ENCODE measurements around the gene IQCM.

GRCh38 chr4:149403081-149403480 lies 412.6 kb downstream of the IQCM start:
- TF ChIP-seq CTCF (IDR thresholded peaks at IDR 0.05), result no peak
- no peak for TF ChIP-seq REST (IDR thresholded peaks at IDR 0.05; ENCODE audit: insufficient read depth in 1 of 2, low read depth in 2 of 2, low read length in 1 of 2)
- TF ChIP-seq POLR2AphosphoS5 (IDR thresholded peaks at IDR 0.05; ENCODE audit: low read depth, low read length), result no peak
